Panc1 (cell line): ENCODE measurements around the gene ELAC1. TPM values are rescaled to one million over a fixed set of nuclear protein-coding genes. Genes with fewer than 3 reads are reported as not detected.

Experiments
- ATAC-seq: fragments of 200-7000 bp; cut with Tn5 transposase; 2 replicates; pipeline ENCODE4 v1.9.1; 2020; ENCODE audit warnings: mild to moderate bottlenecking, moderate library complexity
- BruUV-seq: library from RNA; stranded (reverse); fragments of 400-500 nt; replicated peaks from 2 replicates; lab custom pipeline; 2021; lab: Mats Ljungman, UMichigan
- CTCF ChIA-PET: fragments of 300-600 bp; sonication (Branson Sonifier 250); formaldehyde crosslinking; loops from one replicate; lab custom pipeline; 2022; ENCODE audit warnings: antibody characterized with exemption; lab: Charles Lee
- POLR2A ChIA-PET: fragments of 300-600 bp; sonication (Branson Sonifier 250); formaldehyde crosslinking; loops from one replicate; lab custom pipeline; 2022; ENCODE audit warnings: antibody characterized with exemption; lab: Charles Lee
- DNase-seq: peaks from one replicate; pipeline ENCODE4 v3.0.0-alpha.2; 2010; ENCODE audit warnings: low read depth, low spot score
- H3K27ac ChIP-seq: 2 replicates; pipeline ENCODE4 v1.5.1; 2011; ENCODE audit warnings: mild to moderate bottlenecking, low read length, inconsistent platforms
- H3K27me3 ChIP-seq: fragments of 200-500 bp; sonication (Bioruptor generic); 2 replicates; pipeline ENCODE4 v1.6.0; 2014; ENCODE audit warnings: low read length, inconsistent platforms; ENCODE audit not compliant: control insufficient read depth, insufficient read depth
- H3K36me3 ChIP-seq: fragments of 200-500 bp; sonication (Bioruptor generic); 2 replicates; pipeline ENCODE4 v1.5.1; 2014; ENCODE audit warnings: inconsistent platforms, mild to moderate bottlenecking, low read length, moderate library complexity; ENCODE audit not compliant: control insufficient read depth, insufficient read depth
- H3K4me1 ChIP-seq: 2 replicates; pipeline ENCODE4 v1.5.1; 2011; ENCODE audit warnings: inconsistent platforms, mild to moderate bottlenecking, low read length, moderate library complexity; ENCODE audit not compliant: control insufficient read depth, insufficient read depth
- H3K4me3 ChIP-seq, 2 experiments: 2 replicates each; pipeline ENCODE4 v1.5.1; 2011 to 2012; ENCODE audit warnings: low read depth in 2 of 2, low read length in 2 of 2, mild to moderate bottlenecking in 2 of 2, inconsistent platforms in 1 of 2, moderate library complexity in 1 of 2
- H3K9me3 ChIP-seq: fragments of 200-500 bp; sonication (Bioruptor generic); 2 replicates; pipeline ENCODE4 v1.5.1; 2014; ENCODE audit warnings: low read depth, mild to moderate bottlenecking, inconsistent platforms, low read length, moderate library complexity; ENCODE audit not compliant: control insufficient read depth, insufficient read depth
- CTCF ChIP-seq: fragments of 450-650 bp; IDR thresholded peaks from 2 replicates; pipeline ENCODE4 v1.5.1; 2017; ENCODE audit warnings: mild to moderate bottlenecking
- POLR2AphosphoS5 ChIP-seq: IDR thresholded peaks from 2 replicates; pipeline ENCODE4 v1.6.1; 2012; ENCODE audit warnings: mild to moderate bottlenecking, low read depth, low read length, moderate library complexity
- REST ChIP-seq, 2 experiments: IDR thresholded peaks; 2 replicates each; pipeline ENCODE4 v1.6.1; 2011 to 2012; ENCODE audit warnings: low read depth in 2 of 2, control low read depth in 1 of 2, low read length in 1 of 2, mild to moderate bottlenecking in 1 of 2, moderate library complexity in 1 of 2; ENCODE audit not compliant: insufficient read depth in 1 of 2
- SIN3A ChIP-seq: IDR thresholded peaks from 2 replicates; pipeline ENCODE4 v1.6.1; 2012; ENCODE audit warnings: low read depth, mild to moderate bottlenecking, low read length, moderate library complexity, borderline replicate concordance; ENCODE audit not compliant: insufficient read depth
- TCF7L2 ChIP-seq: IDR thresholded peaks from 2 replicates; pipeline ENCODE4 v1.6.1; 2011; ENCODE audit warnings: mild to moderate bottlenecking, low read depth, low read length, inconsistent platforms
- in situ Hi-C: cut with HindIII; loops from 2 replicates; pipeline ENCODE4 v1.10.0; 2016; ENCODE audit warnings: low sequenced_read_pairs, low pct_unique_long_range_greater_than_20kb
- intact Hi-C: fragments of 100-400 bp; cut with micrococcal nuclease; formaldehyde crosslinking; loops from one replicate; pipeline ENCODE4 v1.10.0; 2022; ENCODE audit not compliant: unreplicated experiment
- total RNA-seq: library from RNA; stranded (reverse); gene quantifications from one replicate; pipeline ENCODE4 v1.2.1, GENCODE V29; 2021; ENCODE audit not compliant: unreplicated experiment

Gene ELAC1
- total RNA-seq, 1 experiment from 2014 or later: 4.6 TPM

GRCh38 chr18:51029378-51029693 is 61.5 kb downstream of the ELAC1 start:
- Histone ChIP-seq H3K4me3 (peak overlapping the region; percentile 76 to 79), H3K4me1 (peaks cover 7% of the 10 kb centered on the region; the same call in 1 of the 2 replicates), H3K9me3 (no peaks in the 10 kb centered on the region), H3K36me3 (no peaks in the 10 kb centered on the region; the same call in 1 of the 2 replicates), H3K27ac (peak overlapping the region; percentile 92), H3K27me3 (no peaks in the 10 kb centered on the region)
- TF ChIP-seq CTCF (no peak), REST (IDR thresholded peaks at IDR 0.05; ENCODE audit: insufficient read depth in 1 of 2, low read depth in 2 of 2, low read length in 1 of 2) (no peak), TCF7L2 (no peak), SIN3A (no peak), POLR2AphosphoS5 (no peak)
- intact Hi-C loops: no loop called here
- ChIA-PET POLR2A (no interaction called here), CTCF (no interaction called here)
- DNase-seq: no peak
- TSS peak; percentile 74 for BruUV-seq
- in situ Hi-C loops: no loop called here
- ATAC-seq: no peak

GRCh38 chr18:51029694-51030536 is 62.1 kb downstream of the ELAC1 start, which contains the start of gene SMAD4:
SMAD4 (plus strand) TSS chr18:51030213; CDS start chr18:51047047, 16,834 bp downstream.
- Histone ChIP-seq H3K27ac (peak within 1 kb of the TSS; percentile 92), H3K27me3 (no peaks in the 10 kb centered on the region), H3K9me3 (no peaks in the 10 kb centered on the region), H3K36me3 (no peaks in the 10 kb centered on the region; the same call in 1 of the 2 replicates), H3K4me3 (peak within 1 kb of the TSS; percentile 76 to 79), H3K4me1 (peaks cover 7% of the 10 kb centered on the region; the same call in 1 of the 2 replicates)
- TF ChIP-seq POLR2AphosphoS5 (peak; percentile 74), TCF7L2 (no peak), SIN3A (peak; percentile 25; the same call in 1 of the 2 replicates)
- BruUV-seq: no TSS peak
- in situ Hi-C loops: no loop called here
- intact Hi-C loops: no loop called here
- DNase-seq: peak; percentile 45
- CTCF ChIA-PET: no interaction called here
- peak; percentile 88 for ATAC-seq
- POLR2A ChIA-PET: interaction anchor here (0.6 kb wide), 2 partner anchors 22 to 177 kb away, joined by 3 to 4 read pairs; no protein-coding TSS in a partner anchor
